Upper lobe of left lung (tissue), 6 donors: ENCODE data around the gene TPRG1. TPM values are rescaled to one million over a fixed set of nuclear protein-coding genes. Genes with fewer than 3 reads are reported as not detected.

ENCODE experiments used
- ATAC-seq, 2 donors: fragments of 200-7000 bp; cut with Tn5 transposase; one replicate each; pipeline ENCODE4 v1.9.1; 2022; ENCODE audit warnings: mild to moderate bottlenecking in 2 of 2, moderate library complexity in 2 of 2; ENCODE audit not compliant: low FRiP score in 2 of 2
- DNase-seq, 2 donors: peaks; one replicate each; pipeline ENCODE4 v3.0.0-alpha.2; 2019 to 2020
- H3K27ac ChIP-seq, 4 donors: fragments of 200-600 bp; sonication (generic); one replicate each; pipeline ENCODE4 v1.5.1; 2016 to 2019
- H3K27me3 ChIP-seq, 4 donors: fragments of 200-600 bp; sonication (generic); one replicate each; pipeline ENCODE4 v1.5.1; 2017 to 2019
- H3K36me3 ChIP-seq, 4 donors: fragments of 200-600 bp; sonication (generic); one replicate each; pipeline ENCODE4 v1.5.1; 2016 to 2019
- H3K4me1 ChIP-seq, 4 donors: fragments of 200-600 bp; sonication (generic); one replicate each; pipeline ENCODE4 v1.5.1; 2018 to 2019
- H3K4me3 ChIP-seq, 4 donors: fragments of 200-600 bp; sonication (generic); one replicate each; pipeline ENCODE4 v1.5.1; 2017 to 2019; ENCODE audit warnings: mild to moderate bottlenecking in 2 of 4, moderate library complexity in 1 of 4
- H3K9me3 ChIP-seq, 4 donors: fragments of 200-600 bp; sonication (generic); one replicate each; pipeline ENCODE4 v1.5.1; 2018 to 2019
- CTCF ChIP-seq, 6 experiments: fragments of 450-650 bp in 4 of 6; fragments of 200-600 bp in 2 of 6; sonication (generic) in 2 of 6; IDR thresholded peaks; one replicate each; pipeline ENCODE4 v1.5.1; 2016 to 2019; ENCODE audit warnings: antibody characterized with exemption in 6 of 6
- EP300 ChIP-seq, 4 donors: sonication (generic); formaldehyde crosslinking; IDR thresholded peaks; one replicate each; pipeline ENCODE4 v1.5.1; 2017; ENCODE audit warnings: antibody characterized with exemption in 4 of 4, control low read depth in 2 of 4
- POLR2A ChIP-seq, 4 donors: fragments of 450-650 bp; IDR thresholded peaks; one replicate each; pipeline ENCODE4 v1.5.1; 2016 to 2017; ENCODE audit warnings: antibody characterized with exemption in 4 of 4, mild to moderate bottlenecking in 2 of 4
- POLR2AphosphoS5 ChIP-seq, 2 donors: sonication (generic); formaldehyde crosslinking; IDR thresholded peaks; one replicate each; pipeline ENCODE4 v1.5.1; 2017; ENCODE audit warnings: antibody characterized with exemption in 2 of 2
- WGBS, 2 donors: methylation state at CpG; one replicate each; pipeline ENCODE4 v1.1.5; 2017 to 2018; 5-methylcytosine and 5-hydroxymethylcytosine counted together
- total RNA-seq, 6 donors: library from RNA; depleted of rRNA in 4 of 6; stranded (reverse); fragments of >200 nt in 4 of 6; gene quantifications; one replicate each; pipeline versions ENCODE4 v1.1.0 to v1.2.1, GENCODE V29; 2016 to 2021
- donor health status: DM: no; HTN: no; CAD: no; lungs with moderate emphysema.
- donor health status: DM: no; HTN: yes; CAD: no; lungs with severe emphysema.

The TPRG1 gene
- total RNA-seq, 6 donors from 2014 or later = 12.8 to 76.5 (median 25.9) TPM

- TF ChIP-seq EP300 (IDR thresholded peaks at IDR 0.05) = no peak
- TF ChIP-seq POLR2A (IDR thresholded peaks at IDR 0.05) = no peak
- no peak for TF ChIP-seq CTCF (IDR thresholded peaks at IDR 0.05)
- no peak for TF ChIP-seq POLR2AphosphoS5 (IDR thresholded peaks at IDR 0.05)
- DNase-seq (no peak), ATAC-seq (no peak)
- WGBS, 2 donors = 78 to 80% methylated on average over 6 of the region's 6 CpGs
- Histone ChIP-seq H3K27me3 (no peaks in the 10 kb centered on the region), H3K27ac (no peak overlapping the region), H3K4me3 (no peak overlapping the region), H3K36me3 (no peaks in the 10 kb centered on the region), H3K9me3 (no peaks in the 10 kb centered on the region), H3K4me1 (peaks cover 0 to 9% (median 1%) of the 10 kb centered on the region in 4 donors)
Measured at GRCh38 chr3:189139611-189139940, 32.2 kb upstream of the TPRG1 start.

- H3K36me3 ChIP-seq = no peaks in the 10 kb centered on the region
- TF ChIP-seq POLR2AphosphoS5 (IDR thresholded peaks at IDR 0.05) (no peak), POLR2A (IDR thresholded peaks at IDR 0.05) (no peak), CTCF (IDR thresholded peaks at IDR 0.05) (no peak), EP300 (IDR thresholded peaks at IDR 0.05) (no peak)
- no peaks in the 10 kb centered on the region for H3K27me3 ChIP-seq
- no peak for ATAC-seq
- no peak overlapping the region for H3K27ac ChIP-seq
- H3K4me1 ChIP-seq = peaks cover 0 to 9% (median 3%) of the 10 kb centered on the region in 4 donors
- DNase-seq = no peak
- 71 to 78% methylated on average over 1 of the region's 1 CpG for WGBS, 2 donors
- H3K4me3 ChIP-seq = no peak overlapping the region
- no peaks in the 10 kb centered on the region for H3K9me3 ChIP-seq
Measured at GRCh38 chr3:189142527-189142926, 29.2 kb upstream of the TPRG1 start.

- H3K9me3 ChIP-seq = no peaks in the 10 kb centered on the region
- no peaks in the 10 kb centered on the region for H3K27me3 ChIP-seq
- WGBS, 2 donors = 62 to 87% methylated on average over 1 of the region's 1 CpG
- no peak overlapping the region for H3K4me3 ChIP-seq
- ATAC-seq (no peak), DNase-seq (no peak)
- no peaks in the 10 kb centered on the region for H3K36me3 ChIP-seq
- H3K4me1 ChIP-seq = peaks cover 3 to 9% (median 6%) of the 10 kb centered on the region in 4 donors
- TF ChIP-seq EP300 (IDR thresholded peaks at IDR 0.05) (no peak), POLR2AphosphoS5 (IDR thresholded peaks at IDR 0.05) (no peak), POLR2A (IDR thresholded peaks at IDR 0.05) (no peak), CTCF (IDR thresholded peaks at IDR 0.05) (no peak)
- no peak overlapping the region for H3K27ac ChIP-seq
Measured at GRCh38 chr3:189143321-189143720, 28.4 kb upstream of the TPRG1 start.

GRCh38 chr3:189143771-189144170, 28.0 kb upstream of the TPRG1 start:
- no peak for DNase-seq
- peaks cover 3 to 9% (median 6%) of the 10 kb centered on the region in 4 donors for H3K4me1 ChIP-seq
- no peak overlapping the region for H3K27ac ChIP-seq
- H3K27me3 ChIP-seq = no peaks in the 10 kb centered on the region
- ATAC-seq = no peak
- WGBS, 2 donors = 66 to 77% methylated on average over 3 of the region's 3 CpGs
- no peak for TF ChIP-seq EP300 (IDR thresholded peaks at IDR 0.05)
- TF ChIP-seq CTCF (IDR thresholded peaks at IDR 0.05) = no peak
- TF ChIP-seq POLR2AphosphoS5 (IDR thresholded peaks at IDR 0.05) = no peak
- TF ChIP-seq POLR2A (IDR thresholded peaks at IDR 0.05) = no peak
- H3K9me3 ChIP-seq = no peaks in the 10 kb centered on the region
- no peak overlapping the region for H3K4me3 ChIP-seq
- no peaks in the 10 kb centered on the region for H3K36me3 ChIP-seq

GRCh38 chr3:189144645-189145044, 27.1 kb upstream of the TPRG1 start:
- Histone ChIP-seq H3K36me3 (no peaks in the 10 kb centered on the region), H3K27me3 (no peaks in the 10 kb centered on the region), H3K4me3 (no peak overlapping the region), H3K4me1 (peaks cover 3 to 9% (median 6%) of the 10 kb centered on the region in 4 donors), H3K9me3 (no peaks in the 10 kb centered on the region), H3K27ac (no peak overlapping the region)
- TF ChIP-seq POLR2AphosphoS5 (IDR thresholded peaks at IDR 0.05) (peak in 1 of 2 donors; percentile 62), CTCF (IDR thresholded peaks at IDR 0.05) (peak in 3 of 6 experiments; percentile 14 to 55 (median 26)), EP300 (IDR thresholded peaks at IDR 0.05) (no peak)
- peak in 1 of 2 donors; percentile 27 for DNase-seq
- 32 to 45% methylated on average over 5 of the region's 5 CpGs for WGBS, 2 donors
- ATAC-seq = peak; percentile 56 to 74
